Stimulated activated CD8-positive, alpha-beta memory T cell treated with anti-CD3 and anti-CD28 coated beads, Interleukin-7, amount 100 ng/mL, for 24 hours (primary cell): ENCODE results near the gene L1CAM.

Experiments used
- DNase-seq: peaks from one replicate; pipeline ENCODE4 v3.0.0-alpha.2; 2020; ENCODE audit warnings: low read depth

L1CAM gene

GRCh38 chrX:153885968-153886903 is at the start of gene L1CAM:
Gene L1CAM (minus strand): TSS chrX:153886173. CDS start chrX:153875836, 10,337 bp downstream.
- DNase-seq: no peak

GRCh38 chrX:153935326-153935851 is 49.4 kb upstream of the L1CAM start:
- DNase-seq: no peak

- no peak for DNase-seq
These were observed 48.9 kb upstream of the L1CAM start, which contains the start of gene NAA10 for GRCh38 chrX:153934762-153935325. Gene NAA10 (minus strand): TSS chrX:153935037. CDS start chrX:153934904, 133 bp downstream.

GRCh38 chrX:153934148-153934761 is 48.3 kb upstream of the L1CAM start:
- no peak for DNase-seq

GRCh38 chrX:153933748-153934147 is 47.8 kb upstream of the L1CAM start:
- no peak for DNase-seq

GRCh38 chrX:153932220-153932915 is 46.4 kb upstream of the L1CAM start:
- DNase-seq: no peak

GRCh38 chrX:153931748-153932147 is 45.8 kb upstream of the L1CAM start:
- DNase-seq: no peak

GRCh38 chrX:153931151-153931550 is 45.2 kb upstream of the L1CAM start:
- DNase-seq: no peak

- no peak for DNase-seq
These were observed 44.3 kb upstream of the L1CAM start for GRCh38 chrX:153930011-153930910.

- no peak for DNase-seq
These were observed 43.6 kb upstream of the L1CAM start for GRCh38 chrX:153929576-153929975.

GRCh38 chrX:153928846-153929245 is 42.9 kb upstream of the L1CAM start:
- DNase-seq: no peak

- peak; percentile 74 for DNase-seq
These were observed 42.2 kb upstream of the L1CAM start for GRCh38 chrX:153927922-153928760.

- no peak for DNase-seq
These were observed 41.6 kb upstream of the L1CAM start for GRCh38 chrX:153927672-153927921.

GRCh38 chrX:153926858-153927671 is 41.1 kb upstream of the L1CAM start:
- peak; percentile 41 for DNase-seq

- no peak for DNase-seq
These were observed 40.5 kb upstream of the L1CAM start for GRCh38 chrX:153926552-153926857.

GRCh38 chrX:153925739-153926551 is 40.0 kb upstream of the L1CAM start, which contains the start of gene ARHGAP4:
Gene ARHGAP4 (minus strand): TSS chrX:153926264. CDS start chrX:153926202, 62 bp downstream.
- no peak for DNase-seq

GRCh38 chrX:153925387-153925738 is 39.4 kb upstream of the L1CAM start:
- DNase-seq: no peak

- no peak for DNase-seq
These were observed 38.3 kb upstream of the L1CAM start for GRCh38 chrX:153924149-153924861.
